ENCODE data around the gene FBXL17. TPM values are rescaled to one million over a fixed set of nuclear protein-coding genes. Genes with fewer than 3 reads are reported as not detected.

Gene FBXL17
- total RNA-seq, 1 donor from 2014 or later, result 12.7 TPM

- Histone ChIP-seq H2AFZ (ENCODE audit: low read depth, low read length) (no peak overlapping the region), H3K27ac (ENCODE audit: low read depth, low read length) (peak overlapping the region; percentile 17), H3K9ac (ENCODE audit: low read length) (no peak overlapping the region), H4K20me1 (ENCODE audit: insufficient read depth, low read length) (no peaks in the 10 kb centered on the region), H3K79me2 (ENCODE audit: insufficient read depth, low read length) (no peaks in the 10 kb centered on the region), H3K4me2 (ENCODE audit: low read length) (peak overlapping the region; percentile 54), H3K36me3 (ENCODE audit: insufficient read depth, low read length) (no peaks in the 10 kb centered on the region), H3K27me3 (ENCODE audit: insufficient read depth, low read length) (no peaks in the 10 kb centered on the region), H3K4me3 (ENCODE audit: insufficient read depth, low read depth, low read length) (no peak overlapping the region), H3K9me3 (ENCODE audit: insufficient read depth, low read depth, low read length) (no peaks in the 10 kb centered on the region), H3K4me1 (ENCODE audit: insufficient read depth, low read length) (peaks cover 37% of the 10 kb centered on the region)
- DNase-seq (ENCODE audit: low read depth) (peak; percentile 72), FAIRE-seq (no peak)
- H3K27ac Mint-ChIP-seq (ENCODE audit: unreplicated experiment), result no peak overlapping the region
- H3K4me3 Mint-ChIP-seq (ENCODE audit: unreplicated experiment), result no peak overlapping the region
- TF ChIP-seq CTCF (IDR thresholded peaks at IDR 0.05; ENCODE audit: insufficient read depth, low read depth, low read length), result no peak
- TF ChIP-seq EZH2 (IDR thresholded peaks at IDR 0.05; ENCODE audit: insufficient read depth, low read length), result no peak
- H3K36me3 Mint-ChIP-seq (ENCODE audit: low read depth, unreplicated experiment), result no peaks in the 10 kb centered on the region
- no peaks in the 10 kb centered on the region for H3K27me3 Mint-ChIP-seq (ENCODE audit: low read depth, unreplicated experiment)
- H3K9me3 Mint-ChIP-seq (ENCODE audit: unreplicated experiment), result no peaks in the 10 kb centered on the region
- peaks cover 26% of the 10 kb centered on the region for H3K4me1 Mint-ChIP-seq (ENCODE audit: low read depth, unreplicated experiment)
Measured at GRCh38 chr5:107809201-107810034, 572.5 kb downstream of the FBXL17 start.
